GM18861 (cell line): Measurements from ENCODE around the gene SMCHD1.
"Not testable (repeated sequence)": the region's sequence is repeated elsewhere in the genome, so short reads cannot be mapped to it uniquely, and the experiment has no call there.

Experiments used
- ATAC-seq: cut with Tn5 transposase; IDR thresholded peaks from one replicate; pipeline ENCODE4 v1.9.1; 2021; ENCODE audit not compliant: unreplicated experiment

The SMCHD1 gene

GRCh38 chr18:2809666-2810183 lies 154.2 kb downstream of the SMCHD1 start:
- not testable (repeated sequence) for ATAC-seq

GRCh38 chr18:2811416-2811815 lies 155.9 kb downstream of the SMCHD1 start:
- ATAC-seq: no peak

GRCh38 chr18:2814928-2815327 lies 159.4 kb downstream of the SMCHD1 start:
- no peak for ATAC-seq

GRCh38 chr18:2818281-2818680 lies 162.8 kb downstream of the SMCHD1 start:
- ATAC-seq: no peak

GRCh38 chr18:2821695-2822094 lies 166.2 kb downstream of the SMCHD1 start:
- no peak for ATAC-seq

- no peak for ATAC-seq
Observed at GRCh38 chr18:2822213-2822921, 166.8 kb downstream of the SMCHD1 start.

- ATAC-seq: no peak
Observed at GRCh38 chr18:2823202-2823601, 167.7 kb downstream of the SMCHD1 start.

- no peak for ATAC-seq
Observed at GRCh38 chr18:2823966-2824365, 168.4 kb downstream of the SMCHD1 start.

- no peak for ATAC-seq
Observed at GRCh38 chr18:2824865-2825264, 169.3 kb downstream of the SMCHD1 start.

- no peak for ATAC-seq
Observed at GRCh38 chr18:2825613-2826175, 170.2 kb downstream of the SMCHD1 start.

- no peak for ATAC-seq
Observed at GRCh38 chr18:2826581-2826980, 171.1 kb downstream of the SMCHD1 start.

GRCh38 chr18:2827061-2827460 lies 171.5 kb downstream of the SMCHD1 start:
- no peak for ATAC-seq

- not testable (repeated sequence) for ATAC-seq
Observed at GRCh38 chr18:2836118-2836517, 180.6 kb downstream of the SMCHD1 start.

GRCh38 chr18:2837290-2837689 lies 181.8 kb downstream of the SMCHD1 start:
- not testable (repeated sequence) for ATAC-seq

GRCh38 chr18:2839202-2839601 lies 183.7 kb downstream of the SMCHD1 start:
- ATAC-seq: no peak

- no peak for ATAC-seq
Observed at GRCh38 chr18:2840521-2840920, 185.0 kb downstream of the SMCHD1 start.

- ATAC-seq: no peak
Observed at GRCh38 chr18:2843146-2843545, 187.6 kb downstream of the SMCHD1 start.

GRCh38 chr18:2845172-2845571 lies 189.6 kb downstream of the SMCHD1 start:
- no peak for ATAC-seq

- ATAC-seq: no peak
Observed at GRCh38 chr18:2846636-2847316, 191.2 kb downstream of the SMCHD1 start, which contains the start of gene EMILIN2. Gene EMILIN2, plus strand, starts transcription at chr18:2847006. Its CDS starts 183 bp downstream, at chr18:2847189.

GRCh38 chr18:2847317-2848246 lies 192.1 kb downstream of the SMCHD1 start:
- ATAC-seq: no peak
